IMR-90 (cell line): ENCODE data around the gene NUDT6. TPM values are rescaled to one million over a fixed set of nuclear protein-coding genes. Genes with fewer than 3 reads are reported as not detected.

Experiments
- ATAC-seq: fragments of 200-7000 bp; cut with Tn5 transposase; 2 replicates; pipeline ENCODE4 v1.9.1; 2020; ENCODE audit warnings: low read depth, mild to moderate bottlenecking, moderate library complexity
- BruUV-seq: library from RNA; stranded (reverse); fragments of 400-500 nt; replicated peaks from 2 replicates; lab custom pipeline; 2021; lab: Mats Ljungman, UMichigan
- CTCF ChIA-PET: fragments of 300-600 bp; formaldehyde crosslinking; extraction: SDS; loops from one replicate; lab custom pipeline; 2021; ENCODE audit warnings: antibody characterized with exemption; lab: Yijun Ruan, JAX
- POLR2A ChIA-PET: fragments of 300-600 bp; sonication (Branson Sonifier 250); formaldehyde crosslinking; loops from one replicate; lab custom pipeline; 2022; ENCODE audit warnings: antibody characterized with exemption; ENCODE audit not compliant: unreplicated experiment; lab: Charles Lee
- DNase-seq: peaks from one replicate; pipeline ENCODE4 v3.0.0; 2013
- H2AFZ ChIP-seq: replicated peaks from 2 replicates; pipeline ENCODE3; 2013; ENCODE audit warnings: low read length, mild to moderate bottlenecking; ENCODE audit not compliant: poor library complexity
- H2AK5ac ChIP-seq: 2 replicates; pipeline ENCODE4 v1.6.1; 2013; ENCODE audit warnings: low read depth, low read length, inconsistent platforms
- H2AK9ac ChIP-seq: replicated peaks from 2 replicates; pipeline ENCODE3; 2013; ENCODE audit warnings: mild to moderate bottlenecking, low read depth, low read length, moderate library complexity; ENCODE audit not compliant: poor library complexity
- H2BK120ac ChIP-seq: 2 replicates; pipeline ENCODE4 v1.6.1; 2013; ENCODE audit warnings: low read depth, low read length, inconsistent platforms
- H2BK15ac ChIP-seq: 3 replicates; pipeline ENCODE4 v1.6.1; 2013; ENCODE audit warnings: low read depth, low read length, inconsistent platforms
- H2BK20ac ChIP-seq: 2 replicates; pipeline ENCODE4 v1.6.1; 2013; ENCODE audit warnings: low read depth, mild to moderate bottlenecking, inconsistent platforms, low read length, moderate library complexity
- H2BK5ac ChIP-seq: 2 replicates; pipeline ENCODE4 v1.6.1; 2013; ENCODE audit warnings: mild to moderate bottlenecking, low read depth, low read length, inconsistent platforms; ENCODE audit not compliant: poor library complexity, severe bottlenecking
- H3K14ac ChIP-seq: replicated peaks from 2 replicates; pipeline ENCODE4 v1.6.1; 2013; ENCODE audit warnings: low read depth, low read length, inconsistent platforms
- H3K18ac ChIP-seq: 2 replicates; pipeline ENCODE4 v1.6.1; 2013; ENCODE audit warnings: low read depth, low read length, control low read depth
- H3K23ac ChIP-seq: 2 replicates; pipeline ENCODE4 v1.6.1; 2013; ENCODE audit warnings: low read depth, low read length, inconsistent platforms
- H3K27ac ChIP-seq: 2 replicates; pipeline ENCODE4 v1.5.1; 2013; ENCODE audit warnings: mild to moderate bottlenecking, control low read depth, low read length; ENCODE audit not compliant: insufficient read depth
- H3K27me3 ChIP-seq: 2 replicates; pipeline ENCODE4 v1.6.1; 2013; ENCODE audit warnings: low read length; ENCODE audit not compliant: control insufficient read depth, insufficient read depth
- H3K36me3 ChIP-seq: 2 replicates; pipeline ENCODE4 v1.6.1; 2013; ENCODE audit warnings: low read length, mixed read lengths; ENCODE audit not compliant: control insufficient read depth, insufficient read depth
- H3K4ac ChIP-seq: 2 replicates; pipeline ENCODE4 v1.6.1; 2013; ENCODE audit warnings: low read depth, low read length, inconsistent platforms
- H3K4me1 ChIP-seq: 2 replicates; pipeline ENCODE4 v1.6.1; 2013; ENCODE audit warnings: low read length, mixed read lengths; ENCODE audit not compliant: control insufficient read depth, insufficient read depth
- H3K4me2 ChIP-seq: 2 replicates; pipeline ENCODE4 v1.6.1; 2013; ENCODE audit warnings: low read depth, mild to moderate bottlenecking, control low read depth, low read length, moderate library complexity
- H3K4me3 ChIP-seq: 2 replicates; pipeline ENCODE4 v1.5.1; 2013; ENCODE audit warnings: low read depth, mild to moderate bottlenecking, control low read depth, low read length, moderate library complexity; ENCODE audit not compliant: insufficient read depth
- H3K56ac ChIP-seq: 2 replicates; pipeline ENCODE4 v1.6.1; 2013; ENCODE audit warnings: low read length, inconsistent platforms; ENCODE audit not compliant: insufficient read depth; ENCODE audit errors: extremely low read depth
- H3K79me1 ChIP-seq, 2 experiments: 2 replicates each; pipeline ENCODE4 v1.6.1; 2013; ENCODE audit warnings: low read length in 2 of 2, inconsistent platforms in 1 of 2, low read depth in 1 of 2
- H3K9ac ChIP-seq: 2 replicates; pipeline ENCODE4 v1.6.1; 2013; ENCODE audit warnings: low read depth, low read length, control low read depth
- H3K9me1 ChIP-seq: 2 replicates; pipeline ENCODE4 v1.6.1; 2013; ENCODE audit warnings: low read length, inconsistent platforms; ENCODE audit not compliant: insufficient read depth
- H3K9me3 ChIP-seq: 2 replicates; pipeline ENCODE4 v1.6.1; 2013; ENCODE audit warnings: low read length; ENCODE audit not compliant: control insufficient read depth, insufficient read depth
- H4K20me1 ChIP-seq: 2 replicates; pipeline ENCODE4 v1.6.1; 2013; ENCODE audit warnings: low read length, inconsistent platforms; ENCODE audit not compliant: insufficient read depth
- H4K5ac ChIP-seq: 2 replicates; pipeline ENCODE4 v1.6.1; 2013; ENCODE audit warnings: mild to moderate bottlenecking, low read depth, low read length, control low read depth
- H4K8ac ChIP-seq, 2 experiments: 2 replicates each; pipeline ENCODE4 v1.6.1; 2013; ENCODE audit warnings: low read depth in 2 of 2, low read length in 2 of 2, control low read depth in 1 of 2, inconsistent platforms in 1 of 2
- H4K91ac ChIP-seq: 2 replicates; pipeline ENCODE4 v1.6.1; 2013; ENCODE audit warnings: low read depth, low read length, inconsistent platforms; ENCODE audit not compliant: insufficient read depth
- BHLHE40 ChIP-seq: fragments of 150-350 bp; IDR thresholded peaks from 2 replicates; pipeline ENCODE4 v1.6.1; 2016; ENCODE audit warnings: mild to moderate bottlenecking, low read depth, low read length
- FOS ChIP-seq: fragments of 150-350 bp; IDR thresholded peaks from 2 replicates; pipeline ENCODE4 v1.6.1; 2016; ENCODE audit warnings: low read depth, low read length
- MXI1 ChIP-seq: IDR thresholded peaks from 2 replicates; pipeline ENCODE4 v1.6.1; 2012; ENCODE audit warnings: low read depth, mild to moderate bottlenecking, low read length, moderate library complexity, borderline replicate concordance
- NFE2L2 ChIP-seq: fragments of 150-350 bp; IDR thresholded peaks from 2 replicates; pipeline ENCODE4 v1.6.1; 2016; ENCODE audit warnings: low read depth, mild to moderate bottlenecking, low read length
- POLR2A ChIP-seq: IDR thresholded peaks from 2 replicates; pipeline ENCODE4 v1.6.1; 2012; ENCODE audit warnings: mild to moderate bottlenecking, low read depth, low read length
- RAD21 ChIP-seq: IDR thresholded peaks from 2 replicates; pipeline ENCODE4 v1.6.1; 2012; ENCODE audit warnings: low read length, improper control_type of control experiment
- RCOR1 ChIP-seq: IDR thresholded peaks from 2 replicates; pipeline ENCODE4 v1.6.1; 2012; ENCODE audit warnings: mild to moderate bottlenecking, low read length, improper control_type of control experiment; ENCODE audit not compliant: insufficient replicate concordance
- WGBS, 2 experiments: methylation state at CpG; one replicate each; pipeline versions ENCODE4 v1.1.5 to v1.1.7; 2013; ENCODE audit warnings: missing lambda C conversion rate in 2 of 2; ENCODE audit not compliant: insufficient read length in 1 of 2; ENCODE audit errors: extremely low coverage in 2 of 2; 5-methylcytosine and 5-hydroxymethylcytosine counted together
- dilution Hi-C: fragments of 300-500 bp; cut with HindIII; formaldehyde crosslinking; loops from one replicate; pipeline ENCODE4 v1.14.3; 2018; ENCODE audit warnings: low sequenced_read_pairs; ENCODE audit not compliant: unreplicated experiment
- in situ Hi-C: fragments of 300-500 bp; cut with MboI; formaldehyde crosslinking; loops from 3 replicates; pipeline ENCODE4 v1.14.3; 2019; ENCODE audit warnings: low sequenced_read_pairs, inconsistent platforms, mixed read lengths
- intact Hi-C: fragments of 100-400 bp; cut with micrococcal nuclease; formaldehyde crosslinking; loops from 2 replicates; pipeline ENCODE4 v1.10.0; 2022
- polyA plus RNA-seq, 3 experiments: library from polyadenylated mRNA; depleted of rRNA; stranded (reverse); fragments of >200 nt; gene quantifications; 2 replicates each; pipeline ENCODE4 v1.2.3, GENCODE V29; 2012; ENCODE audit warnings: low replicate concordance in 1 of 3
- total RNA-seq: library from RNA; depleted of rRNA; stranded (reverse); fragments of >200 nt; gene quantifications from 2 replicates; pipeline ENCODE4 v1.2.3, GENCODE V29; 2012
- TF ChIP-seq, protein P1 (sequence below): conservative IDR thresholded peaks from 2 replicates; pipeline ENCODE4 v1.5.1; 2012; ENCODE audit warnings: mild to moderate bottlenecking, low read depth, low read length, improper control_type of control experiment
- TF ChIP-seq, protein P2 (sequence below): fragments of 150-350 bp; IDR thresholded peaks from 2 replicates; pipeline ENCODE4 v1.6.1; 2016; ENCODE audit warnings: low read depth, mild to moderate bottlenecking, low read length, moderate library complexity, borderline replicate concordance

Gene NUDT6
- total and polyA plus RNA-seq, 2 of the 4 experiments (the other 2 are of a cell fraction): 2.7 to 4.8 TPM

DNA sequence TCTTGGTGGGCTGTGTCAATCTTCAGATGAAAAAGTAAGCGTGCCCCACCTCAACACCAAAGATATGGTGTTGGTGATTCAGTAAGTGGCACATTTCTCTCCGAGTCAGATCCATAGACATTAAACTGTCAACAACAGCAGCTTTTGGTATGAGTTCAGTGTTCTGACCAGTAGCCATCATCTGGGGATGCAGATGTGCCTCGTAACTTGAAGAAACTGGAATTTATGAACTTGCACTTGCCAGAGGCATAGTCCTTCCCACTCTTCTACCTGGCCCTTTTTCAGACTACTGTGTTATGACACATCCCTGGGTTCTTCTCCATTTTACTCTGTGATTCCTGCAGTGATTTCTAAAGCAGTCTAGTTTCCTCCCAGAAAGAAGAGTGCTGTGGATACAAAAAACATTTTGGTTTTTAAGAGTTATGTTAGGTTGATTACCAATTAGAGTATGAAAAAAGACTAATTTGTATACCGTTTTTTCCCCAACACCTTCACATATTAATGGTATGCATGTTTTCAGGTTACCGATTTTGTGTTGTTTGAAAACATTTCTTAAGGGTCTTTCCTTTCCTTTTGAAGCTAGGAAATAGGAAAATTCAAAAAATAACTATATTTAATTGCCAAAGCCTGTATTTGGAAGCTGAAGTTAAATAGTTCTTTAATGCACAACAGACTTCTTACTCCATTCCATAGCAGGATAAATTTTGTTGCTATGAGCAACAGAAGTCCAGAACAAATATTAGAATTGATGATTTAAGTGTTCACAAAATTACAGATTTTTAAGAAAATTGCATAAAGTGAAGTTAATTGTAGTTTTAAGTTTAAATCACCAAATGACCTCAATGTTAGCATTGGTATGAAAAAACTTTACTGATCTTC is 39.3 kb downstream of the NUDT6 start:
- Histone ChIP-seq H4K91ac (no peak overlapping the region), H3K36me3 (peaks cover 29% of the 10 kb centered on the region), H3K14ac (no peak overlapping the region), H3K9me1 (peaks cover 4% of the 10 kb centered on the region; the same call in 1 of the 2 replicates), H4K8ac (0 out of 4 replicates have a peak overlapping the region, but pooled peaks of 1 of the 2 experiments have one; percentile 65), H3K9me3 (no peaks in the 10 kb centered on the region), H4K5ac (peak overlapping the region; percentile 48; the same call in 1 of the 2 replicates), H3K9ac (no peak overlapping the region), H3K18ac (no peak overlapping the region), H3K79me1 (peaks cover 28 to 50% of the 10 kb centered on the region in 2 experiments), H2BK20ac (no peak overlapping the region), H3K4me1 (peaks cover 4% of the 10 kb centered on the region), H2BK15ac (no peak overlapping the region), H3K27me3 (no peaks in the 10 kb centered on the region), H3K4me3 (no peak overlapping the region), H2BK5ac (peak overlapping the region; percentile 30), H2AFZ (no peak overlapping the region), H2BK120ac (no peak overlapping the region), H4K20me1 (peaks cover 3% of the 10 kb centered on the region; the same call in 1 of the 2 replicates), H3K4ac (no peak overlapping the region), H3K56ac (no peak overlapping the region), H3K4me2 (no peak overlapping the region), H2AK5ac (no peak overlapping the region), H3K23ac (no peak overlapping the region), H2AK9ac (no peak overlapping the region), H3K27ac (no peak overlapping the region)
- WGBS, 2 experiments: no CpG with 5 or more reads among the region's 5 CpGs
- CTCF ChIA-PET: no interaction called here
- intact Hi-C loops (no loop called here), dilution Hi-C loops (no loop called here), in situ Hi-C loops (no loop called here)
- POLR2A ChIA-PET: no interaction called here
- BruUV-seq: no TSS peak
- ATAC-seq (no peak), DNase-seq (no peak)
- no peak for TF ChIP-seq NFE2L2
- TF ChIP-seq RAD21: no peak
- TF ChIP-seq FOS: no peak
- no peak for TF ChIP-seq MXI1
- TF ChIP-seq, protein P1, sequence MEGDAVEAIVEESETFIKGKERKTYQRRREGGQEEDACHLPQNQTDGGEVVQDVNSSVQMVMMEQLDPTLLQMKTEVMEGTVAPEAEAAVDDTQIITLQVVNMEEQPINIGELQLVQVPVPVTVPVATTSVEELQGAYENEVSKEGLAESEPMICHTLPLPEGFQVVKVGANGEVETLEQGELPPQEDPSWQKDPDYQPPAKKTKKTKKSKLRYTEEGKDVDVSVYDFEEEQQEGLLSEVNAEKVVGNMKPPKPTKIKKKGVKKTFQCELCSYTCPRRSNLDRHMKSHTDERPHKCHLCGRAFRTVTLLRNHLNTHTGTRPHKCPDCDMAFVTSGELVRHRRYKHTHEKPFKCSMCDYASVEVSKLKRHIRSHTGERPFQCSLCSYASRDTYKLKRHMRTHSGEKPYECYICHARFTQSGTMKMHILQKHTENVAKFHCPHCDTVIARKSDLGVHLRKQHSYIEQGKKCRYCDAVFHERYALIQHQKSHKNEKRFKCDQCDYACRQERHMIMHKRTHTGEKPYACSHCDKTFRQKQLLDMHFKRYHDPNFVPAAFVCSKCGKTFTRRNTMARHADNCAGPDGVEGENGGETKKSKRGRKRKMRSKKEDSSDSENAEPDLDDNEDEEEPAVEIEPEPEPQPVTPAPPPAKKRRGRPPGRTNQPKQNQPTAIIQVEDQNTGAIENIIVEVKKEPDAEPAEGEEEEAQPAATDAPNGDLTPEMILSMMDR: no peak
- TF ChIP-seq RCOR1: no peak
- TF ChIP-seq, protein P2, sequence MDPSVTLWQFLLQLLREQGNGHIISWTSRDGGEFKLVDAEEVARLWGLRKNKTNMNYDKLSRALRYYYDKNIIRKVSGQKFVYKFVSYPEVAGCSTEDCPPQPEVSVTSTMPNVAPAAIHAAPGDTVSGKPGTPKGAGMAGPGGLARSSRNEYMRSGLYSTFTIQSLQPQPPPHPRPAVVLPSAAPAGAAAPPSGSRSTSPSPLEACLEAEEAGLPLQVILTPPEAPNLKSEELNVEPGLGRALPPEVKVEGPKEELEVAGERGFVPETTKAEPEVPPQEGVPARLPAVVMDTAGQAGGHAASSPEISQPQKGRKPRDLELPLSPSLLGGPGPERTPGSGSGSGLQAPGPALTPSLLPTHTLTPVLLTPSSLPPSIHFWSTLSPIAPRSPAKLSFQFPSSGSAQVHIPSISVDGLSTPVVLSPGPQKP: no peak
- no peak for TF ChIP-seq BHLHE40
- no peak for TF ChIP-seq POLR2A
